Right lobe of liver (tissue), 4 donors: Measurements from ENCODE around the gene ADGRE1.

Experiments
- POLR2A ChIP-seq: fragments of 450-650 bp; IDR thresholded peaks from one replicate; pipeline ENCODE4 v1.6.1; 2017; ENCODE audit warnings: antibody characterized with exemption, mild to moderate bottlenecking
- TF ChIP-seq, protein P1 (sequence below), 4 donors: fragments of 200-600 bp in 3 of 4; fragments of 450-650 bp in 1 of 4; IDR thresholded peaks; one replicate each; pipeline versions ENCODE4 v1.5.1 to v1.8.0; 2016 to 2022; ENCODE audit warnings: antibody characterized with exemption in 4 of 4, mild to moderate bottlenecking in 2 of 4
- donor health status: DM: no; HTN: no; CAD: no.
- donor health status: DM: no; HTN: no; CAD: no.
- donor health status: DM: no; HTN: yes; CAD: no.

DNA sequence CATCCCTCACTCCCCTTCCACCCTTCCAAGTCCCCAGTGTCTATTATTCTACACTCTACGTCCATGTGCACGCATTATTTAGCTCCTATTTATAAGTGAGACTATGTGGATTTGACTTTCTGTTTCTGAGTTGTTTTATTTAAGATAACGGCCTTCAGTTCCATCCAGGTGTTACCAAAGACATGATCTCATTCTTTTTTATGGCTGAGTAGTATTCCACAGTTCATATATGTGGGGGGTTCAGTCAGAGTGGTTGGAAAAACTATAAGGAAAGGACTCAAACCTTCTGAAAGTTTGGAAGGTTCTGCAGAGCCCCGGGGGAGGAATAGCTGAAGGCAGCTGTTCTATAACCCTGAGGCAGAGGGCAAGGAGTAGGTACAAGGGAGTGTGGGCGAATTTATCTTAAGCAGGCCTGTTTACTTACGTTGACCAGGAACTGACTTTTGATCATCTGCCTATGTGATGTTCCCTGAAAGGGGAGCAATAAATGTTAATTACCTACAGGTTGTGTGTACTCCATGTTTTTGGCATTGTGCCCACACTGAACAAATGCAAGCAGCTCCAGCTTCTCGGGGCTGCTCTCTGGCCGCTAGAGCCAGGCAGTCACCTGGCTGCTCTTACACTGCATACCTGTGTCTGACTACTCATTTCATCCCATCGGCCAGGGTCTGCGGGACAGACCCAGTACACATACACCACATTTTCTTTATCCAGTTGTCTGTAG lies 13.5 kb upstream of the ADGRE1 start:
- TF ChIP-seq, protein P1, sequence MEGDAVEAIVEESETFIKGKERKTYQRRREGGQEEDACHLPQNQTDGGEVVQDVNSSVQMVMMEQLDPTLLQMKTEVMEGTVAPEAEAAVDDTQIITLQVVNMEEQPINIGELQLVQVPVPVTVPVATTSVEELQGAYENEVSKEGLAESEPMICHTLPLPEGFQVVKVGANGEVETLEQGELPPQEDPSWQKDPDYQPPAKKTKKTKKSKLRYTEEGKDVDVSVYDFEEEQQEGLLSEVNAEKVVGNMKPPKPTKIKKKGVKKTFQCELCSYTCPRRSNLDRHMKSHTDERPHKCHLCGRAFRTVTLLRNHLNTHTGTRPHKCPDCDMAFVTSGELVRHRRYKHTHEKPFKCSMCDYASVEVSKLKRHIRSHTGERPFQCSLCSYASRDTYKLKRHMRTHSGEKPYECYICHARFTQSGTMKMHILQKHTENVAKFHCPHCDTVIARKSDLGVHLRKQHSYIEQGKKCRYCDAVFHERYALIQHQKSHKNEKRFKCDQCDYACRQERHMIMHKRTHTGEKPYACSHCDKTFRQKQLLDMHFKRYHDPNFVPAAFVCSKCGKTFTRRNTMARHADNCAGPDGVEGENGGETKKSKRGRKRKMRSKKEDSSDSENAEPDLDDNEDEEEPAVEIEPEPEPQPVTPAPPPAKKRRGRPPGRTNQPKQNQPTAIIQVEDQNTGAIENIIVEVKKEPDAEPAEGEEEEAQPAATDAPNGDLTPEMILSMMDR (IDR thresholded peaks at IDR 0.05), result no peak
- TF ChIP-seq POLR2A, result no peak
